DOHH2 (cell line): ENCODE results near the gene CAMTA1.

Experiments
- CTCF ChIP-seq: fragments of 200-600 bp; sonication (generic); IDR thresholded peaks from one replicate; pipeline ENCODE4 v1.5.1; 2014; ENCODE audit warnings: antibody characterized with exemption, mild to moderate bottlenecking, low read depth, low read length; ENCODE audit not compliant: poor library complexity, severe bottlenecking
- EZH2phosphoT487 ChIP-seq: fragments of 200-600 bp; sonication (generic); IDR thresholded peaks from 2 replicates; pipeline ENCODE4 v1.6.1; 2017; ENCODE audit warnings: borderline replicate concordance, mild to moderate bottlenecking, antibody characterized with exemption, low read length, moderate library complexity, mixed read lengths

- TF ChIP-seq CTCF (no peak), EZH2phosphoT487 (no peak)
Observed at GRCh38 chr1:6950001-6950765, 164.9 kb downstream of the CAMTA1 start.
